ENCODE data around the gene DCANP1.

DCANP1 gene

DNA sequence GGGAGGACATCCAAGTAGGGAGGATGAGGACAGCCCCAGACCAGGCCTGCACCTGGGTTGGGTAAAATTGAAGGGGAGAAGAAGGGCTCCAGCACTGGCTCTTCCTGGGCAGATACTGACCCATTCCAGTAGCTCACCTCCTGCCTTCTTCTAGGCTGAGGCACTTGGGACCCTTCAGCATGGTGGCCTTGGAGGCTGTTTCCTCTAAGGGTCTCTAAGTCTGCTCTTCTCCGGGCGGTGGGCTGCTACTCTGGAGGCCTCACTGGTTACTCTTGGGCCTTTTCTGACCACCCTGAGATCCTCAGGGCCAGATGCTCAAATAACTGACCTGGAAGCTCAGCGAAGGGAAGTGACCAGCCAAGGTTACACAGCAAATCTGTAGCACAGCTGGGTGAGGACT is 7.8 kb upstream of the DCANP1 start:
- H3K27ac ChIP-seq, result no peak overlapping the region
- TF ChIP-seq, protein P1, sequence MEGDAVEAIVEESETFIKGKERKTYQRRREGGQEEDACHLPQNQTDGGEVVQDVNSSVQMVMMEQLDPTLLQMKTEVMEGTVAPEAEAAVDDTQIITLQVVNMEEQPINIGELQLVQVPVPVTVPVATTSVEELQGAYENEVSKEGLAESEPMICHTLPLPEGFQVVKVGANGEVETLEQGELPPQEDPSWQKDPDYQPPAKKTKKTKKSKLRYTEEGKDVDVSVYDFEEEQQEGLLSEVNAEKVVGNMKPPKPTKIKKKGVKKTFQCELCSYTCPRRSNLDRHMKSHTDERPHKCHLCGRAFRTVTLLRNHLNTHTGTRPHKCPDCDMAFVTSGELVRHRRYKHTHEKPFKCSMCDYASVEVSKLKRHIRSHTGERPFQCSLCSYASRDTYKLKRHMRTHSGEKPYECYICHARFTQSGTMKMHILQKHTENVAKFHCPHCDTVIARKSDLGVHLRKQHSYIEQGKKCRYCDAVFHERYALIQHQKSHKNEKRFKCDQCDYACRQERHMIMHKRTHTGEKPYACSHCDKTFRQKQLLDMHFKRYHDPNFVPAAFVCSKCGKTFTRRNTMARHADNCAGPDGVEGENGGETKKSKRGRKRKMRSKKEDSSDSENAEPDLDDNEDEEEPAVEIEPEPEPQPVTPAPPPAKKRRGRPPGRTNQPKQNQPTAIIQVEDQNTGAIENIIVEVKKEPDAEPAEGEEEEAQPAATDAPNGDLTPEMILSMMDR (conservative IDR thresholded peaks at IDR 0.05), result no peak
- TF ChIP-seq ZFX (IDR thresholded peaks at IDR 0.05), result no peak

DNA sequence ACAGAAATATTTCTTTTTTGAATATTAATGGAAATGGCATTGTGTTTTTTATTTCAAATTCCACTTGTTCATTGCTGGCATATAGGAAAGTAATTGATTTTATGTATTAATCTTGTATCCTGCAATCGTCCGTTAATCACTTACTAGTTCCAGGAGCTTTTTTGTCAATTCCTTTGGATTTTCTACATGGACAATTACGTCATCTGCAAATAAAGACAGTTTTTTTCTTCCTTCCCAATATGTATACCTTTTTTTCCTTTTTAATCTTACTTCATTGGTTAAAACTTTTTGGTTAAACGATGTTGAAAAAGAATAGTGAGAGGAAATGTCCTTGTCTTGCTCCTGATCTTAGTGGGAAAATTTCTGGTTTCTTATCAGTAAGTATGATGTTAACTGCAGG is 6.5 kb upstream of the DCANP1 start:
- H3K27ac ChIP-seq, result no peak overlapping the region
- TF ChIP-seq, protein P1 (conservative IDR thresholded peaks at IDR 0.05), result no peak
- TF ChIP-seq ZFX (IDR thresholded peaks at IDR 0.05), result no peak

DNA sequence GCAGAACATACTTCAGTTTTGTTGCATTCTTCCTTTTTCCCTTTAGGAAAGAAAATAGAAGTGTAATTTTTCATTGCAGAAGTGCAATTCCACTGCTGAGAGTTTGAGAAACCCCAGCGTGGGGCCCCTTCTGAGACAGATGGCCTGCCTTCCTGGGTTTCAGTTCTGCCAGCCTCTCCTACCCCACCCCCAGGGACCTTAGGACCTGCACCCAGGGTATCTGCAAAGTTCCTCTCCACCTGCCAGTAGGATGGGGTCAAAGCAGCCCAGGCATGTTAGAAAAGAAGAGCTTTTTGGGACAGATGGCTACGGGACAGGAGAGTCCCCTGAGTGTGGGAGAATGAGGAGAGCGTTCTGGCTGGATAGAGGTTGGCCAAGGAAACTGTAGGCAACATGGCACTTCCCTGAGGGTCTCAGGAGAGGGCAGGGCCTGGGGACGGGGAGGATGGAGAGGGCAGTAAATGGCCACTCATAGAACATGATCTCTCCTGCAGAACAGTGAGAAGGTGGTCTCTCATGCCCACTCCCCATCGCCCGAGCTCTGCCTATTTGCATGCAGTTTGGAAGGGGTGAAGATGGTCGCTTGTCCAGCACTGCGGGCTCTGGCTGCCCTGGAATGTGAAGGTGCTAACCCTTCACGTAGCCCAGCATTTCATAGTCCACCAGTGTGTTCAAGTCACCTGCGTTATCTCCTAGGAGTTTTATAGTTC is 5.3 kb upstream of the DCANP1 start, which contains the start of gene TIFAB:
Gene TIFAB, minus strand, starts transcription at position 31 of the 710 bp plus-strand sequence. CDS start 2,412 bp downstream, outside the sequence.
- no peak within 1 kb of the TSS for H3K27ac ChIP-seq
- TF ChIP-seq, protein P1 (conservative IDR thresholded peaks at IDR 0.05), result no peak
- TF ChIP-seq ZFX (IDR thresholded peaks at IDR 0.05), result no peak

DNA sequence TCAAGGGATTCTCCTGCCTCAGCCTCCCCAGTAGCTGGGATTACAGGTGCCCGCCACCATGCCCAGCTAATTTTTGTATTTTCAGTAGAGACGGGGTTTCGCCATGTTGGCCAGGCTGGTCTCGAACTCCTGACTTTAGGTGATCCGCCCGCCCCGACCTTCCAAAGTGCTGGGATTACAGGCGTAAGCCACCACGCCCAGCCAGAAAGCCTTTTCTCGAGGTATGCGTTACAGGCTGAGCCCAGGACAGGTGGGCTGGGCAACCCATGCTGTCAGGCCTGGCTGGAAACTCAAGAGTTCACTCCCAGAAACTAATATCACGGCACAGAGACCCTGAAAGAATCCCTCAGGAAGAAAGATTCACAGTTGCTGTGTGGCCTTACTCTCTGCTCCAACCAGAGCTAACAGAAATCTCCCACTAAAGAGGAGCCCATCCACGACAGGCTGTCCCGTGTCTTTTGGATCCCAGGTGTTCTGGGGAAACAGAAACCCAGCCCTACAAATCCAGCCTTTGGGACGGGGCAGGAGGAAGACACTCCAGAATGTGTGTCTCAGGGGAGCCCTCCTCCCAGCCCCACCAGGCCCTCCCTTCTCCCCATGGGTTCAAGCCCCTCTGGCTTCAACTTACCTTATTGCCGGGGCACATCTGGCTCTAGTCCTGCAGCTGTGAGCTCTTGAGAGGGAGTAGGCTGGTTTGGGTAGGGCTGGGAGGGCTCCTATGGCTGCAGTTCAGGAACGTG is 4.6 kb upstream of the DCANP1 start:
- no peak overlapping the region for H3K27ac ChIP-seq

DNA sequence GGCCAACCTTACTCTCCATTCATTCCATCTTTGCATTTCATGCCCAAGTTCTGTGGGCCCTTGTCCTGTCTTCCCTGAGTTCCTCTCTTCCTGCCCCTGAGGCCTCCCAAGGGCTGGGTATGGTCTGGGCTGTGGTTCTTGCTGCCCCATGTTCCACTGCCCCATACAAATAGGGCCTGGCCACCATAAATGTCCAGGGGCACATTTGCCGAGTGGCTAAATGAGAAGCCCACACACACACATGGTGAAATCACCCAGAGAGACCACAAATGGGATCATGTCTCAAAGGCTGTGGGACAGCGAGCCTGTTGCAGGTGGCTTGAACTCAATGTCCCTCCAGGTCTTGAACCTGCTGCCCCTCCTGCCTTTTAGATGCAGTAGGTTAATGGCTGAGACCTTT is 3.8 kb upstream of the DCANP1 start:
- TF ChIP-seq, protein P1 (conservative IDR thresholded peaks at IDR 0.05), result no peak
- no peak for TF ChIP-seq ZFX (IDR thresholded peaks at IDR 0.05)
- no peak overlapping the region for H3K27ac ChIP-seq

More for the DNA sequence above, 4.6 kb upstream of the DCANP1 start:
- TF ChIP-seq, protein P1 (conservative IDR thresholded peaks at IDR 0.05), result no peak
- TF ChIP-seq ZFX (IDR thresholded peaks at IDR 0.05), result no peak

DNA sequence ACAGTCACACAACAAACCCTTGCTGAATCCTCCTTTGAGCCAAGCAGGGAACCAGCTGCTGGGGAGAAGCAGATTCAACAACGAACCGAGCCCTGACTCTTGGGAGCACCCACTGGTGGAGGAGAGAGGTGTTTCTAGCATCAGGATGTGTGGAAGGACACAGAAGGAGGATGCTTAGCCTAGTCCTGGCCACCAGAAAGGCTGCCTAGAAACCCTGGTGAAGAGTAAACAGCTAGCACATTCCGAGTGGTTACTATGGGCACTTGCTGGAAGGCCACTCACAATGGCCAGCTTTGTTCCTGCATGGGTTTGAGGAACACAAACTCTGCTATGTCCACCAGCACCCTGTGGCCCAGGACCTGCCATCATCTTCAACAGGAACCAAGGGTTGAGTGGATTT is 3.2 kb upstream of the DCANP1 start:
- H3K27ac ChIP-seq, result no peak overlapping the region
- TF ChIP-seq ZFX (IDR thresholded peaks at IDR 0.05), result no peak
- TF ChIP-seq, protein P1 (conservative IDR thresholded peaks at IDR 0.05), result no peak

DNA sequence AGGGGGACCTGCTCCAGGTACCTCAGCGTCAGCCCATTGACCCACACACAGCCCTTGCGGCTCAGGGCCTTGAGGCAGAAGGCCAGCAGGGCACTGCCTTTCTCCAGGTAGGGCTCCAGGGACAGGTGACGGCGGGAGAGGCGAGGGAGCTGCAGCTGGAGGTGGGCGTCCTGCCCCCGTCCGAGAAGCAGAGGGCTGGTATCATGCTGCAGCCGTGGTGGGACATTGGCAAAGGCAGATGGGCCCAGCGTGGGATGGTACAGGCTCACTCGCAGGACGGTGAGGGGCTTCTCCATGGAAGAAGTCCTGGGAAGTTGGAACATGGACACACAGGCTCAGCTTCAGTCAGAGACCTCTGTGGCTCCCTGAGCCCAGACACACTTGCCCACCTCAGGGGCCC is 2.5 kb upstream of the DCANP1 start:
- no peak overlapping the region for H3K27ac ChIP-seq
- TF ChIP-seq, protein P1 (conservative IDR thresholded peaks at IDR 0.05), result no peak
- TF ChIP-seq ZFX (IDR thresholded peaks at IDR 0.05), result no peak

Measured in C4-2B (cell line).